Activated T-cell treated with anti-CD3 and anti-CD28 coated beads for 24 hours (primary cell): ENCODE results near the gene CDH8.
"Not testable (repeated sequence)": the region's sequence is repeated elsewhere in the genome, so short reads cannot be mapped to it uniquely, and the experiment has no call there.

Experiments
- DNase-seq: peaks from one replicate; pipeline ENCODE4 v3.0.0-alpha.2; 2020; ENCODE audit warnings: low read depth

CDH8 gene

GRCh38 chr16:61791464-61791863 is 244.8 kb downstream of the CDH8 start:
- no peak for DNase-seq

GRCh38 chr16:61781855-61782254 is 254.4 kb downstream of the CDH8 start:
- not testable (repeated sequence) for DNase-seq

- DNase-seq: no peak
Measured at GRCh38 chr16:61780161-61780560, 256.1 kb downstream of the CDH8 start.

GRCh38 chr16:61770301-61770700 is 265.9 kb downstream of the CDH8 start:
- no peak for DNase-seq

- DNase-seq: no peak
Measured at GRCh38 chr16:61763991-61764390, 272.2 kb downstream of the CDH8 start.

GRCh38 chr16:61763013-61763412 is 273.2 kb downstream of the CDH8 start:
- no peak for DNase-seq

GRCh38 chr16:61730997-61731396 is 305.2 kb downstream of the CDH8 start:
- no peak for DNase-seq

GRCh38 chr16:61726701-61727100 is 309.5 kb downstream of the CDH8 start:
- no peak for DNase-seq

- no peak for DNase-seq
Measured at GRCh38 chr16:61726125-61726524, 310.1 kb downstream of the CDH8 start.

GRCh38 chr16:61721544-61721943 is 314.7 kb downstream of the CDH8 start:
- DNase-seq: no peak

- DNase-seq: no peak
Measured at GRCh38 chr16:61715393-61715792, 320.8 kb downstream of the CDH8 start.

- no peak for DNase-seq
Measured at GRCh38 chr16:61713787-61714186, 322.5 kb downstream of the CDH8 start.

GRCh38 chr16:61699640-61700039 is 336.6 kb downstream of the CDH8 start:
- DNase-seq: not testable (repeated sequence)

- DNase-seq: no peak
Measured at GRCh38 chr16:61684541-61684940, 351.7 kb downstream of the CDH8 start.

- DNase-seq: no peak
Measured at GRCh38 chr16:61681673-61682072, 354.6 kb downstream of the CDH8 start.

- DNase-seq: no peak
Measured at GRCh38 chr16:61681124-61681523, 355.1 kb downstream of the CDH8 start.

- DNase-seq: no peak
Measured at GRCh38 chr16:61678182-61678581, 358.1 kb downstream of the CDH8 start.

GRCh38 chr16:61677776-61678175 is 358.5 kb downstream of the CDH8 start:
- no peak for DNase-seq

GRCh38 chr16:61676740-61677139 is 359.5 kb downstream of the CDH8 start:
- DNase-seq: no peak

- no peak for DNase-seq
Measured at GRCh38 chr16:61671161-61671560, 365.1 kb downstream of the CDH8 start.

GRCh38 chr16:61665512-61665911 is 370.7 kb downstream of the CDH8 start:
- DNase-seq: no peak

- DNase-seq: no peak
Measured at GRCh38 chr16:61659936-61660335, 376.3 kb downstream of the CDH8 start.

- no peak for DNase-seq
Measured at GRCh38 chr16:61654962-61655361, 381.3 kb downstream of the CDH8 start.

- no peak for DNase-seq
Measured at GRCh38 chr16:61653544-61653943, 382.7 kb downstream of the CDH8 start.

GRCh38 chr16:61645561-61645960 is 390.7 kb downstream of the CDH8 start:
- no peak for DNase-seq
